Measurements from ENCODE around the gene TTC33.

TTC33 gene

DNA sequence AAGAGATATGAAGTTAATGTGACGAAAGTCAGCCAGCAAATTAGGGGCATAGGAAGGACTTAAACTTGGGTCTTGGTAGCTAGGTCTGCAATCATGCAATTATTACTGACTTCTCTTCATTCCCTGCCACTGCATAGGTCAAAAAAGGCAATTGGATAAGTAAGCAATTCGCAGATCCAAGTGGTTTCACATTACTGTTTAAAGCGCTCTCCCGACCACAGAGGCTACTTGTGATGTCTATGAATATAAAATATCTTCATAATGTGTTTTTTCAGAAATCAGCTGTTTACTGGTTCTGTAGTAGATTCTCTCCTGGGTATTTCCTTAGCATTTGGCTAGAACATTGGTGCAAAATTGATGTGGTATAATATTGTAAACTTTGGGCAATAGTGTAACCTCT, 250.7 kb downstream of the TTC33 start:
- Histone ChIP-seq H3K36me3 (ENCODE audit: low read length) (no peaks in the 10 kb centered on the region), H2AFZ (ENCODE audit: low read depth, low read length, severe bottlenecking) (no peak overlapping the region), H3K9me3 (ENCODE audit: insufficient read depth, low read length) (no peaks in the 10 kb centered on the region), H3F3A (ENCODE audit: insufficient read depth) (no peaks in the 10 kb centered on the region), H3K9me2 (replicated peaks; ENCODE audit: insufficient read depth, low read length) (no peaks in the 10 kb centered on the region), H3K79me2 (ENCODE audit: insufficient read depth, low read length) (no peaks in the 10 kb centered on the region), H3K4me3 (ENCODE audit: insufficient read depth, low read length, poor library complexity, severe bottlenecking) (no peak overlapping the region), H3K27ac (ENCODE audit: low read depth, low read length) (no peak overlapping the region), H4K20me1 (ENCODE audit: low read depth, low read length) (no peaks in the 10 kb centered on the region), H3K4me2 (ENCODE audit: low read depth, low read length, poor library complexity, severe bottlenecking) (no peak overlapping the region), H3K9ac (ENCODE audit: low read length) (no peak overlapping the region), H3K27me3 (ENCODE audit: low read length) (no peaks in the 10 kb centered on the region)
- TF ChIP-seq, protein P1, sequence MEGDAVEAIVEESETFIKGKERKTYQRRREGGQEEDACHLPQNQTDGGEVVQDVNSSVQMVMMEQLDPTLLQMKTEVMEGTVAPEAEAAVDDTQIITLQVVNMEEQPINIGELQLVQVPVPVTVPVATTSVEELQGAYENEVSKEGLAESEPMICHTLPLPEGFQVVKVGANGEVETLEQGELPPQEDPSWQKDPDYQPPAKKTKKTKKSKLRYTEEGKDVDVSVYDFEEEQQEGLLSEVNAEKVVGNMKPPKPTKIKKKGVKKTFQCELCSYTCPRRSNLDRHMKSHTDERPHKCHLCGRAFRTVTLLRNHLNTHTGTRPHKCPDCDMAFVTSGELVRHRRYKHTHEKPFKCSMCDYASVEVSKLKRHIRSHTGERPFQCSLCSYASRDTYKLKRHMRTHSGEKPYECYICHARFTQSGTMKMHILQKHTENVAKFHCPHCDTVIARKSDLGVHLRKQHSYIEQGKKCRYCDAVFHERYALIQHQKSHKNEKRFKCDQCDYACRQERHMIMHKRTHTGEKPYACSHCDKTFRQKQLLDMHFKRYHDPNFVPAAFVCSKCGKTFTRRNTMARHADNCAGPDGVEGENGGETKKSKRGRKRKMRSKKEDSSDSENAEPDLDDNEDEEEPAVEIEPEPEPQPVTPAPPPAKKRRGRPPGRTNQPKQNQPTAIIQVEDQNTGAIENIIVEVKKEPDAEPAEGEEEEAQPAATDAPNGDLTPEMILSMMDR (IDR thresholded peaks at IDR 0.05; ENCODE audit: insufficient read depth, low read length, poor library complexity, severe bottlenecking), result no peak
- TF ChIP-seq EZH2phosphoT487 (conservative IDR thresholded peaks at IDR 0.05; ENCODE audit: low read length), result no peak

DNA sequence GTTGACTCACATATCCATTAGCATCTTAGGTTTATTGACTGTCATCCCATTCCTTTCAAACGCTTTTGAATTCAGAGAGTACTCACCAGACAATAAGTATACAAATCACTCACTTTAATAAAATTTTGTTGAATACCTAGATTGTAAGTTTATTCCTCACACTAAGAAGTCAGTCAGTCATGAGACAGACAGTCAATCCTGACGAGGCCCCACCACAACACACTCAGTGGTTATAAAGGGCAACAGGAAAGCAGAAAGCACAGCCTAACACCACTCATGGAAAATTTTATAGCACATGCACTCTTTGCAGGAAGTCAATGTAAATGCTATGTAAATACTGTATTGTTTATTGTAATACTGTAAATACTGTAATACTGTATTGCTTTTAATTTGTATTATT, 252.3 kb downstream of the TTC33 start:
- H3K9ac ChIP-seq (ENCODE audit: low read length), result no peak overlapping the region
- H2AFZ ChIP-seq (ENCODE audit: low read depth, low read length, severe bottlenecking), result no peak overlapping the region
- H3F3A ChIP-seq (ENCODE audit: insufficient read depth), result no peaks in the 10 kb centered on the region
- H3K4me2 ChIP-seq (ENCODE audit: low read depth, low read length, poor library complexity, severe bottlenecking), result no peak overlapping the region
- H3K36me3 ChIP-seq (ENCODE audit: low read length), result no peaks in the 10 kb centered on the region
- H3K27ac ChIP-seq (ENCODE audit: low read depth, low read length), result no peak overlapping the region
- no peaks in the 10 kb centered on the region for H3K27me3 ChIP-seq (ENCODE audit: low read length)
- H3K9me3 ChIP-seq (ENCODE audit: insufficient read depth, low read length), result no peaks in the 10 kb centered on the region
- no peaks in the 10 kb centered on the region for H3K9me2 ChIP-seq (replicated peaks; ENCODE audit: insufficient read depth, low read length)
- no peaks in the 10 kb centered on the region for H4K20me1 ChIP-seq (ENCODE audit: low read depth, low read length)
- TF ChIP-seq, protein P1 (IDR thresholded peaks at IDR 0.05; ENCODE audit: insufficient read depth, low read length, poor library complexity, severe bottlenecking), result no peak
- TF ChIP-seq EZH2phosphoT487 (conservative IDR thresholded peaks at IDR 0.05; ENCODE audit: low read length), result no peak
- no peak overlapping the region for H3K4me3 ChIP-seq (ENCODE audit: insufficient read depth, low read length, poor library complexity, severe bottlenecking)
- no peaks in the 10 kb centered on the region for H3K79me2 ChIP-seq (ENCODE audit: insufficient read depth, low read length)

DNA sequence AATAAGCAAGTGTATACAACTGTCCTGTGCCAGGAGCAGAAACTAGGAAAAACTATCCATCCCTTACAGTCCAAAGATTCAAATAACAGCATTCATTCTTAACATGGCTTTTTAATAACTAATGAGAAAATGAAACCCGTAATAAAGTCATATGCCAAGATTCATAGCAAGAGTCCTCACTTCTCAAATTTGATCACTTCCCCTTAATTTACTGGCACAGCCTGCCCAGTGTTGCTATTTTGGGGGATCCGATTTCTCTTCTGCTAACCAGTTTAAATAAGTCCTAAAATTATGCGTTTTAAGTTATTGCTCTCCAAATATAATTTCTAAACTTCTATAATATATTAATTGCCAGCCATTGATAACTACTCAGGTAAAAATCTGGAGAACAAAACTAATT, 253.0 kb downstream of the TTC33 start:
- no peaks in the 10 kb centered on the region for H3K9me2 ChIP-seq (replicated peaks; ENCODE audit: insufficient read depth, low read length)
- H3K27me3 ChIP-seq (ENCODE audit: low read length), result no peaks in the 10 kb centered on the region
- no peaks in the 10 kb centered on the region for H4K20me1 ChIP-seq (ENCODE audit: low read depth, low read length)
- H3K4me2 ChIP-seq (ENCODE audit: low read depth, low read length, poor library complexity, severe bottlenecking), result no peak overlapping the region
- TF ChIP-seq, protein P1 (IDR thresholded peaks at IDR 0.05; ENCODE audit: insufficient read depth, low read length, poor library complexity, severe bottlenecking), result no peak
- TF ChIP-seq EZH2phosphoT487 (conservative IDR thresholded peaks at IDR 0.05; ENCODE audit: low read length), result no peak
- H2AFZ ChIP-seq (ENCODE audit: low read depth, low read length, severe bottlenecking), result no peak overlapping the region
- H3K9me3 ChIP-seq (ENCODE audit: insufficient read depth, low read length), result no peaks in the 10 kb centered on the region
- no peak overlapping the region for H3K4me3 ChIP-seq (ENCODE audit: insufficient read depth, low read length, poor library complexity, severe bottlenecking)
- no peaks in the 10 kb centered on the region for H3K36me3 ChIP-seq (ENCODE audit: low read length)
- H3K79me2 ChIP-seq (ENCODE audit: insufficient read depth, low read length), result no peaks in the 10 kb centered on the region
- H3K27ac ChIP-seq (ENCODE audit: low read depth, low read length), result no peak overlapping the region
- no peak overlapping the region for H3K9ac ChIP-seq (ENCODE audit: low read length)
- H3F3A ChIP-seq (ENCODE audit: insufficient read depth), result no peaks in the 10 kb centered on the region

Data from SU-DHL-6 (cell line).